Osteocyte (in vitro differentiated cells): ENCODE measurements around the gene SMPD2. TPM values are rescaled to one million over a fixed set of nuclear protein-coding genes. Genes with fewer than 3 reads are reported as not detected.

ENCODE experiments used
- DNase-seq: peaks from one replicate; pipeline ENCODE4 v3.0.0; 2021; ENCODE audit warnings: mixed read lengths; ENCODE audit not compliant: unreplicated experiment; ENCODE audit errors: extremely low spot score
- H3K27ac Mint-ChIP-seq: one replicate; pipeline ENCODE4 v1.8.0; 2021; ENCODE audit warnings: mild to moderate bottlenecking, mixed read lengths; ENCODE audit not compliant: unreplicated experiment
- H3K27me3 Mint-ChIP-seq: one replicate; pipeline ENCODE4 v1.8.0; 2021; ENCODE audit warnings: mixed read lengths; ENCODE audit not compliant: unreplicated experiment
- H3K36me3 Mint-ChIP-seq: one replicate; pipeline ENCODE4 v1.8.0; 2021; ENCODE audit warnings: mixed read lengths; ENCODE audit not compliant: unreplicated experiment
- H3K4me1 Mint-ChIP-seq: one replicate; pipeline ENCODE4 v1.8.0; 2021; ENCODE audit warnings: mixed read lengths; ENCODE audit not compliant: unreplicated experiment
- H3K4me3 Mint-ChIP-seq: one replicate; pipeline ENCODE4 v1.8.0; 2021; ENCODE audit warnings: mild to moderate bottlenecking, moderate library complexity, mixed read lengths; ENCODE audit not compliant: unreplicated experiment
- H3K9me3 Mint-ChIP-seq: one replicate; pipeline ENCODE4 v1.8.0; 2021; ENCODE audit warnings: mixed read lengths; ENCODE audit not compliant: unreplicated experiment
- total RNA-seq: library from RNA; stranded (reverse); gene quantifications from 2 replicates; pipeline ENCODE4 v1.2.1, GENCODE V29; 2021
- TF ChIP-seq, protein P1 (sequence below): fragments of 200-600 bp; sonication (generic); IDR thresholded peaks from 2 replicates; pipeline ENCODE4 v1.5.0; 2021; ENCODE audit warnings: antibody characterized with exemption, mild to moderate bottlenecking, moderate library complexity

Gene SMPD2
- total RNA-seq, 1 donor from 2014 or later: 10.1 TPM

DNA sequence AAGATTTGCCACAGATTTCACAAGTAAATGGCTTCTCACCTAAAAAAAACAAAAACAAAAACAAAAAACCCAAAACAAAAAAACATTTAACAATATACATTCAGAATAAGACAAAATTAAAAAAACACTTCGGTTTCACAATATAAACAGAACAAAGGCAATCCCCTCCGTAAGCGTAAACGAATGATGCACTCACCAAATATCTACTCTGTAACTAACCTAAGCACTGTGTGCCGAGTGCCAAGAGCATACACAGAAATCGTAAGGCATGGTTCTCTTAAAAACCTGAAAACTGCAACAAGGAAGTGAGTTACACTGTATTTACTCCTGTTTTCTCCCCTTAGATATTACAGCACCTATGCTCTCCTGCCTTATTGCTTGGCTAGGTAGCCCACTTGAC lies 27.2 kb downstream of the SMPD2 start:
- Mint-ChIP-seq H3K27me3 (no peaks in the 10 kb centered on the region), H3K4me1 (peaks cover 2% of the 10 kb centered on the region), H3K27ac (no peak overlapping the region), H3K36me3 (peaks cover 42% of the 10 kb centered on the region), H3K4me3 (no peak overlapping the region), H3K9me3 (no peaks in the 10 kb centered on the region)
- TF ChIP-seq, protein P1, sequence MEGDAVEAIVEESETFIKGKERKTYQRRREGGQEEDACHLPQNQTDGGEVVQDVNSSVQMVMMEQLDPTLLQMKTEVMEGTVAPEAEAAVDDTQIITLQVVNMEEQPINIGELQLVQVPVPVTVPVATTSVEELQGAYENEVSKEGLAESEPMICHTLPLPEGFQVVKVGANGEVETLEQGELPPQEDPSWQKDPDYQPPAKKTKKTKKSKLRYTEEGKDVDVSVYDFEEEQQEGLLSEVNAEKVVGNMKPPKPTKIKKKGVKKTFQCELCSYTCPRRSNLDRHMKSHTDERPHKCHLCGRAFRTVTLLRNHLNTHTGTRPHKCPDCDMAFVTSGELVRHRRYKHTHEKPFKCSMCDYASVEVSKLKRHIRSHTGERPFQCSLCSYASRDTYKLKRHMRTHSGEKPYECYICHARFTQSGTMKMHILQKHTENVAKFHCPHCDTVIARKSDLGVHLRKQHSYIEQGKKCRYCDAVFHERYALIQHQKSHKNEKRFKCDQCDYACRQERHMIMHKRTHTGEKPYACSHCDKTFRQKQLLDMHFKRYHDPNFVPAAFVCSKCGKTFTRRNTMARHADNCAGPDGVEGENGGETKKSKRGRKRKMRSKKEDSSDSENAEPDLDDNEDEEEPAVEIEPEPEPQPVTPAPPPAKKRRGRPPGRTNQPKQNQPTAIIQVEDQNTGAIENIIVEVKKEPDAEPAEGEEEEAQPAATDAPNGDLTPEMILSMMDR: no peak
- DNase-seq: peak; percentile 0

DNA sequence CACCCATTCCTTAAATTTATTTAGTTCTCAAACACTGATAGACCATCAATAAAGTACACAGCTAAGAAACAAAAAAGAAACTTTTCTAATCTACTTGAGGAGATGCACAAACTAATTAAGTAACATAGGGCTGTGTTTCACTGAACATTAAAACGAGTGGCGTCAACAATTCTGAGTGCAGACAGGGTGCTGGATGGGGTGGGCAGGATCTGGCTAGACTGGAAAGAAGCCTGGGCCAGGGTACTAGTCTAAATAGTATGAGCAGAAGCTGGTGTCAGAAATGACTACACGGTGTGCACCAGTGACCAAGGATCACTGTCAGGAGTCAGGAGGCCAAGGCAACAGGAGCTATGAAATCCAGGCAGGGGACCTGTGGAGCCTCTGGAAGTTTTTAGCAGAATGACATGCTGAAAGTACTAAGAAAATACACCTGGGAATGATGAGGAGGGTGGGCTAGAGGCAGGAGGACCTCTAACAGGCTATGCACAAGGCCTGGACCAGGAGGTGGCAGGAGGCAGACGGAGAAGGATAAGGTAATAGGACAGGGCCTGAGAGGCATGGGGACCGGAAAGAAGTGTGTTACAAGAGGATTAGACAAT lies 29.2 kb downstream of the SMPD2 start:
- no peak overlapping the region for H3K4me3 Mint-ChIP-seq
- peaks cover 2% of the 10 kb centered on the region for H3K4me1 Mint-ChIP-seq
- TF ChIP-seq, protein P1: no peak

DNA sequence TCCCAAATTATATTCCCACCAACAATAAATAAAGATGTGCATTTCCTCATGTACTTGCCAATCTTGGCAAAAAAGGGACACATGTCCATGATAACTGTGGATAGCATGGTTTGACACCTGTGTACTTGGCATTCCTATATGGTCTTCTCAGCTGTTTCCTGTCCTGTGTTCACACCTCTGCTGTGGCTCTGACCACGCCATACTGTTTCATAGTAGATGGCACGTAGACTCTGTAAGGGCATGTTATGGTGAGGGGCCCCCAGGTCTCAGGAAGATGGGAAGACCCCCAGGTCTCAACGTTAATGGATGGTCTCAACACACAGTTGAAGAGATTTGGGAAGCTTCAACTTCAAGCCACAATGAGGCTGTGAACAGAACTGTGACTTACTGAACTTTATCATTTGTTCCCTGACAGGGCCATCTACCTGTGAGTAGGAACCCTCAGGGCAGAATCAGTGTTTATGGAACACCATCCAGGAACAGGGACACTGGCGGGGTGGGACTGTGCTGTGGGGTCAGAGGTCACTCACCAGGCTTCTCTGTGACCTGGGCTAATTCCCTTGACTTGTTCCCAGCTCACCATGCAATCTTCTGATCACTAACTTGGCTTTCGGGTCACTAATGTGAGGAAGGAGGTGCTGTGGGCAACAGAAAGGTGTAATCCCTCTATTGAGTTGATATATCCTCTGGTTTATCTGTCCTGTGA lies 30.7 kb downstream of the SMPD2 start:
- Mint-ChIP-seq H3K27ac (no peak overlapping the region), H3K4me3 (no peak overlapping the region), H3K36me3 (peaks cover 54% of the 10 kb centered on the region), H3K9me3 (no peaks in the 10 kb centered on the region), H3K4me1 (peaks cover 2% of the 10 kb centered on the region), H3K27me3 (no peaks in the 10 kb centered on the region)
- TF ChIP-seq, protein P1: no peak
- no peak for DNase-seq

More for the DNA sequence above, 29.2 kb downstream of the SMPD2 start:
- no peaks in the 10 kb centered on the region for H3K27me3 Mint-ChIP-seq
- no peaks in the 10 kb centered on the region for H3K9me3 Mint-ChIP-seq
- no peak for DNase-seq
- H3K27ac Mint-ChIP-seq: no peak overlapping the region
- H3K36me3 Mint-ChIP-seq: peaks cover 53% of the 10 kb centered on the region

DNA sequence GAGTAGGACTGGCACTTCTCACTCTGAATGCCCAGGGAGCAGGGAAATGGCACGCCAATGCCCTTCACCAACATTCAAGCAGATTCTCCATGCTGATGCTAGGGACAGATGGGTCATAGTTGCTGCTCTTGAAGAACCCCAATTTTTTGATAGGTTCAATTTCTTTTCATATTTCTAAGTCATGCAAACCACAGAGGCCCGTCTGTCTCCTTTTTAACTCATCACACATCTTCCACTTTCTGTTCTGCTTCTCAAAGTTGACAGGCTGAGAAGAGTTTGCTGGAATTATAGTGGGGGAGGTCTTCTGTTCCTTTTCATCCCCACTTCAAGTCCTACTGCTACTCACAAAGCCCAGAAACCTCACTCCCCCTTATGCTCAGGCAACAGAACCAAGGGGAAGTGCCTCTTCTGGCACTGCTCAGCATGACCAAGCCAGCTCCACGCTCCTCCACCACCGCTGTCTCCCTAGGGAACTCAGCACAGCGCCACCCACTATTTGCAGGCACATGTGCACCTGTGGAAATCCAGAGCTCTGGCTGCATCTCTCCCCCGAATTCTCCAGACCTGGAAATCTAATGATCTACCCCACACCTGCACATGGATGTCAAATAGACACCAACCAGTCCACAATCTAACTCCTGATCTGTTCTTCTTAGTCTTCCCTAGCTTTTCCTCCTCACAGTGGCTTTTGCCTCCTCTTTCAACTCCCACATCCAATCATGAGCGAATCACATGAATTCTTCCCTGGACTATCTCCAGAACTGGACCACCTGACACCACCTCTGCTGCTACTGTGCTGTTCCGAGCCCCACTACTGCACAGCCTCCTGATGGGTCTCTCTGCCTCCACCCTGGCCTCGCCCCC lies 31.8 kb downstream of the SMPD2 start:
- no peak for DNase-seq
- Mint-ChIP-seq H3K27me3 (no peaks in the 10 kb centered on the region), H3K9me3 (no peaks in the 10 kb centered on the region), H3K4me1 (peaks cover 2% of the 10 kb centered on the region), H3K36me3 (peaks cover 49% of the 10 kb centered on the region), H3K4me3 (no peak overlapping the region), H3K27ac (no peak overlapping the region)
- TF ChIP-seq, protein P1: no peak

DNA sequence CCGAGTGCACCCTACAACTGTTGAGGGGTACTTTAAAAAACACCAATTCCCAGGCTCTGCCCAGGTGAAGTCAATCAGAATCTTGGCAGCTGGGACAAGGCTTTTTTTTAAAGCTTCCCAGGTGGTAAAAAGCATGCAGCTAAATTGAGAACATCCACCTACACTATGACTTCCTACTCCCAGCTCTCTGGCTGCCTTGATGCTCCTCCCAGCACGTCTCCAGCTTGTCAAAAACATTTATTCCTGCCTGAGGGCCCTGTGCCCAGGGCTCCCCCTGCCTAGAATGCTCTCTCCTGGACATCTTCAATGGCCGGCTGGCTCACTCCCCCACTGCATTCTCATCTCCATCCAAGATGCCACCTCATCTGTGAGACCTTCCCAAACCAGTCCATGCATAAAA lies 32.6 kb downstream of the SMPD2 start:
- Mint-ChIP-seq H3K9me3 (no peaks in the 10 kb centered on the region), H3K4me3 (no peak overlapping the region), H3K27me3 (no peaks in the 10 kb centered on the region), H3K36me3 (peaks cover 43% of the 10 kb centered on the region), H3K4me1 (peaks cover 8% of the 10 kb centered on the region), H3K27ac (no peak overlapping the region)
- TF ChIP-seq, protein P1: no peak
- no peak for DNase-seq
